ENCODE results near the gene MX1.
A peak's percentile ranks its signal among the peaks of the same experiment; 100 is the strongest.

DNA sequence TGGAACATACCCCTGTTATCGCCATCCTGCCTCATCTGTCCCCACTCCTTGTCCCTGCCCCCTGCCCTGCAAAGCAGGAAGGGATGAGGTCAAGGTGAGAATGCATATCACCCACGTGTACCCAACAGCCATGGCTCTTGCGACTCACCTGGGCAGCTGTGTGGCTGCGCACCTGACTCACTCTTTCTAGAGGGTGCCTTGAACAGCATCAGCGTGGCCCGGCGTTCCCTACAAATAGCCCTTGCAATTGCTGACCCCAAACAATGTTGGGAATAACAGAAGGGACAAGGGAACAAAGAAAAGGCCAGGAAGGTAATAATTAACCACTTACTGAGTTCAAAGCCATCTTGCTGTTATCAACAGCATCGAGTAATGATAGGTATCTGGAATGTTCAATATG lies 71.7 kb downstream of the MX1 start:
- TF ChIP-seq, protein P1, sequence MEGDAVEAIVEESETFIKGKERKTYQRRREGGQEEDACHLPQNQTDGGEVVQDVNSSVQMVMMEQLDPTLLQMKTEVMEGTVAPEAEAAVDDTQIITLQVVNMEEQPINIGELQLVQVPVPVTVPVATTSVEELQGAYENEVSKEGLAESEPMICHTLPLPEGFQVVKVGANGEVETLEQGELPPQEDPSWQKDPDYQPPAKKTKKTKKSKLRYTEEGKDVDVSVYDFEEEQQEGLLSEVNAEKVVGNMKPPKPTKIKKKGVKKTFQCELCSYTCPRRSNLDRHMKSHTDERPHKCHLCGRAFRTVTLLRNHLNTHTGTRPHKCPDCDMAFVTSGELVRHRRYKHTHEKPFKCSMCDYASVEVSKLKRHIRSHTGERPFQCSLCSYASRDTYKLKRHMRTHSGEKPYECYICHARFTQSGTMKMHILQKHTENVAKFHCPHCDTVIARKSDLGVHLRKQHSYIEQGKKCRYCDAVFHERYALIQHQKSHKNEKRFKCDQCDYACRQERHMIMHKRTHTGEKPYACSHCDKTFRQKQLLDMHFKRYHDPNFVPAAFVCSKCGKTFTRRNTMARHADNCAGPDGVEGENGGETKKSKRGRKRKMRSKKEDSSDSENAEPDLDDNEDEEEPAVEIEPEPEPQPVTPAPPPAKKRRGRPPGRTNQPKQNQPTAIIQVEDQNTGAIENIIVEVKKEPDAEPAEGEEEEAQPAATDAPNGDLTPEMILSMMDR (IDR thresholded peaks at IDR 0.05), result no peak
- TF ChIP-seq POLR2A (IDR thresholded peaks at IDR 0.05), result no peak
- peak; percentile 10 for TF ChIP-seq POLR2AphosphoS5 (IDR thresholded peaks at IDR 0.05)

All from prostate gland (tissue), 2 donors.